HL-60 (cell line): ENCODE data around the gene RSF1.

Source experiments
- DNase-seq, 2 experiments: peaks; one replicate each; pipeline ENCODE4 v3.0.0-alpha.2; 2010 to 2020; ENCODE audit warnings: low read depth in 1 of 2, low spot score in 1 of 2
- H3K27ac ChIP-seq: fragments of 250-450 bp; sonication (Bioruptor Pico); replicated peaks from 2 replicates; pipeline ENCODE4 v1.5.1; 2020; ENCODE audit warnings: mild to moderate bottlenecking, moderate library complexity
- H3K27me3 ChIP-seq: fragments of 250-450 bp; sonication (Bioruptor Pico); 2 replicates; pipeline ENCODE4 v1.5.1; 2021; ENCODE audit warnings: mild to moderate bottlenecking, moderate library complexity; ENCODE audit not compliant: insufficient read depth, poor library complexity, severe bottlenecking
- H3K4me3 ChIP-seq: replicated peaks from 2 replicates; pipeline ENCODE4 v1.5.1; 2011; ENCODE audit warnings: mild to moderate bottlenecking, control low read depth, low read length; ENCODE audit not compliant: insufficient read depth
- CTCF ChIP-seq: IDR thresholded peaks from one replicate; pipeline ENCODE4 v1.5.1; 2011; ENCODE audit warnings: low read length, control low read depth, inconsistent platforms; ENCODE audit not compliant: insufficient read depth
- GABPA ChIP-seq: IDR thresholded peaks from 2 replicates; pipeline ENCODE4 v1.6.1; 2012; ENCODE audit warnings: low read depth
- POLR2AphosphoS5 ChIP-seq: IDR thresholded peaks from 2 replicates; pipeline ENCODE4 v1.6.1; 2012; ENCODE audit warnings: low read depth
- REST ChIP-seq: IDR thresholded peaks from 2 replicates; pipeline ENCODE4 v1.6.1; 2012; ENCODE audit warnings: low read depth; ENCODE audit not compliant: insufficient replicate concordance
- SPI1 ChIP-seq: IDR thresholded peaks from 2 replicates; pipeline ENCODE4 v1.6.1; 2012; ENCODE audit warnings: low read depth, mild to moderate bottlenecking, borderline replicate concordance

RSF1 gene

GRCh38 chr11:77654770-77655434 is 165.6 kb downstream of the RSF1 start:
- Histone ChIP-seq H3K27me3 (no peaks in the 10 kb centered on the region), H3K27ac (no peak overlapping the region), H3K4me3 (no peak overlapping the region)
- TF ChIP-seq REST (no peak), POLR2AphosphoS5 (no peak), GABPA (no peak), SPI1 (no peak)
- no peak for DNase-seq

- TF ChIP-seq REST (no peak), GABPA (no peak), CTCF (no peak), SPI1 (no peak), POLR2AphosphoS5 (no peak)
- DNase-seq = no peak
- Histone ChIP-seq H3K27me3 (no peaks in the 10 kb centered on the region), H3K4me3 (no peak overlapping the region), H3K27ac (no peak overlapping the region)
These were observed 170.4 kb downstream of the RSF1 start for GRCh38 chr11:77650123-77650522.

DNA sequence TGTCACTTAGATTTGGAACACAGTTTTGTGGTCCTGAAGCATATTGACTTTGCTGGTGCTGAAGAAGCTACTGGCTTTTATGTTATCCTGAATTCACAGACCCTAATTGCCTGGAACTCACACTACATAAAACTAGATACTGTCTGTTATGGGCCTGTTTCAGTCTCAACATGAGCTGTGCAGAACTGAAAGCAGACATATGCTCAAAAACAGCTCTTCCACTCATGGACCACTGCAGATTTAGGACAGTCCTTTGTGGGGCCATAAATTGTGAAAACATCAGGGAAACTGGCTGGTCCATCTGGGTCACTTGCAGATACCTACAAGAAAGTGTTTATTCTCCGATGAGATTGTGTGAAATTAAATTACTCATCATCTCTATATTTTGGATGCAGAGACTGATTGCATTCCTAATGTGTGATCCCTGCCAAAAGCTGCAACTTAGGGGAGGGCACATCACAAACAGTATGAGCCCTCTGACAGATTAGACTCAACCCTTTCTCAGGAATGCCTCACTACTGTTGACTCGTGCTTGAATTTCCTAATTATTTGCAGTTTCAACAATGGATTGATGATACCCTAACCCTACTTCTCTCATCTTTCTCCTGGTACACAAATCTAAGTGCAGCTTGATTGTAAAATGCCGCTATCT is 172.7 kb downstream of the RSF1 start:
- TF ChIP-seq CTCF (no peak), SPI1 (no peak), REST (no peak), POLR2AphosphoS5 (no peak), GABPA (no peak)

More for the DNA sequence above, 172.7 kb downstream of the RSF1 start:
- DNase-seq = no peak
- Histone ChIP-seq H3K27me3 (no peaks in the 10 kb centered on the region), H3K27ac (no peak overlapping the region), H3K4me3 (no peak overlapping the region)
